T-helper 22 cell (primary cell): ENCODE results near the gene HECW1.

Experiments
- DNase-seq: peaks from one replicate; pipeline ENCODE4 v3.0.0-alpha.2; 2020; ENCODE audit warnings: low read depth

HECW1 gene

GRCh38 chr7:43265139-43265538 lies 152.7 kb downstream of the HECW1 start:
- DNase-seq: no peak

- DNase-seq: no peak
Measured at GRCh38 chr7:43273939-43274719, 161.7 kb downstream of the HECW1 start.

GRCh38 chr7:43274752-43275151 lies 162.3 kb downstream of the HECW1 start:
- no peak for DNase-seq

DNA sequence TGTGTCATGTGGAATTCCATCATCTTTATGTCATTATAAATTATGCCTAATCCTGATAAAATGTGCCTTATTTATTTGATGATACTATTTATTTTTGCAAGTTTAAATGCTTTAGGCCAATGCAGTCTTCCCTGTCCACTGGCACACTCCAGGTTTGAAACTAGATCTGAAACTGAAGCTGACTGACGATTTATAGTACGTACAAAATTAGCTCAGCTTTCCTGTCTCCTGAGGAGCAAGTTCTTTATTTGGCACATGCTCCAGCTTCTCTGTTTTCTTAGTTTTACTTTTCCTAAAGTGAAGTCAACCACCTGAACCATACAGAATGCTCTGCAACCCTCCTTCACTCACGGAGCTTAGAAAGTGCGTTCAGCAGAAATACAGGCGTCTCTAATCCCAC lies 164.1 kb downstream of the HECW1 start:
- no peak for DNase-seq

GRCh38 chr7:43278088-43278644 lies 165.7 kb downstream of the HECW1 start:
- DNase-seq: no peak

DNA sequence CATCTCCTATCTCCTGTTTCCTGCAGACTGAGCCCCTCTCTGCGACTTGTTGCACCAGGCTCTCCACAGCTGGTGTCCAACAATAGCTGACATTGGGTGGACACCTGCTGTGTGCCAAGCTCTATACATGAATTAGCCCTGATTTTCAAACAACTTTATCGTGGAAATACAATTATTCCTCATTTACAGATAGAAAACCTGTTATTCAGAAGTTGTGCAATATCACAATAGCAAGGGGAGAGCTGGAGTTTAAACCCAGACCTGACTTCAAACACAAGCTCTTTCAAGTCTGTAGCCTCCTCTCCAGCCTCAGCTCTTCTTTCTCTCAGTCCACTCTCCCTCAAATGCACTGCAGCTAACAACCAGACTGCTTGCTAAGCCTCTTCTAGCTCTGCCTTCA lies 168.8 kb downstream of the HECW1 start:
- DNase-seq: no peak

- no peak for DNase-seq
Measured at GRCh38 chr7:43283706-43284105, 171.3 kb downstream of the HECW1 start.

DNA sequence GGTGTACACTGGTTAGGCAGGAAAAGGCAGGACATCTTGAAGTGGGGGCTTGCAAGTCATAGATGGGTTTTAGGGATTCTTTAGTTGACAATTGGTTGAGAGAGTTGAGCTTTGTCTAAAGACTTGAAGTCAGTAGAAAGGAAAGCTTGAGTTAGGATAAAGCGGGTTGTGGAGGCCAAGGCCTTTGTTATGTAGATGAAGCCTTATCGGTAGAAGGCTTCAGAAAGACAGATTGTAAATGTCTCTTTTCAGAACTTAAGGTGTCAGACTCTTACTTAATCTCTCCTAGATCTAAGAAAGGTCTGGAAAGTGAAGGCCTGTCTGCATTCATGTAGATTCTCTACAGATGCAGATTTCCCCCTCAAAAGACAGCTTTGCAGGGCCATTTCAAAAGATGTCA lies 177.4 kb downstream of the HECW1 start:
- no peak for DNase-seq

DNA sequence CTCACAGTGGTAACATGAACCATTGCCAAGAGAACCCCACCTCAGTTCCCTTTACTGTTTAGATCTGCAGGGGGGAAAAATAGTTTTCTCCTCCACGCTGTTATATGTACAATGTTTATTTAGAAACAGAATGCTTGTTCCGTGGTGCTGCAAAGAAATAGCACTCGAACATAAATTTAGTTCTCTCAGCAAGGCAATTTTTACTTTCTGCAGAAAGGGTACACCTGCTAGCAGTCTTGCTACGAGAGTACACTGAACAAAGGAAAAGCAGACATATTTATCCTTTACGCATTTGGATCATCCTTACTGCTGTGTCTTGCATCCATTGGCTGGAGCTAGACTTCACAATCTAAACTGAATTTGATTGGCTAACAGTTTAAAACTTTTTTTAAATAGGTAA lies 178.5 kb downstream of the HECW1 start:
- no peak for DNase-seq

GRCh38 chr7:43291789-43292188 lies 179.3 kb downstream of the HECW1 start:
- DNase-seq: no peak

DNA sequence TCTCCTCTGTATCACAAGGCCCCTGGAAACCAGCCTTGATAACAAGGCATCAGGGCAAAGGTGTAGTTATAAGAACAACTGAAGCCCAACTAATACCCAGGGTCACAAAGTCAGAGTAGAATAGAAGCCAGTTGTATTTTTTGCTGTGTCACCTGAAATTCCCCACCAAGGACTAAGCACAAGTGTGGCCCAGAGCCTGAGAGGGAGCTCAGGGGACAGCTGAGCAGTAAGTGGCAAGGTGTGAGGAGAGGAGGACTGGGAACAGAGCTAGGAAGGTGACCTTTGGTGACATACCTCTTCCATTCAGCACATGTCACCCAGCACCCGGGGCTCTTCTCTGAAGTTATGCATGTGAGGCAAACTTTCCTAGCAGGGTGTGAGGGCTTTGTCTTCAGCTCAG lies 179.9 kb downstream of the HECW1 start:
- DNase-seq: no peak

DNA sequence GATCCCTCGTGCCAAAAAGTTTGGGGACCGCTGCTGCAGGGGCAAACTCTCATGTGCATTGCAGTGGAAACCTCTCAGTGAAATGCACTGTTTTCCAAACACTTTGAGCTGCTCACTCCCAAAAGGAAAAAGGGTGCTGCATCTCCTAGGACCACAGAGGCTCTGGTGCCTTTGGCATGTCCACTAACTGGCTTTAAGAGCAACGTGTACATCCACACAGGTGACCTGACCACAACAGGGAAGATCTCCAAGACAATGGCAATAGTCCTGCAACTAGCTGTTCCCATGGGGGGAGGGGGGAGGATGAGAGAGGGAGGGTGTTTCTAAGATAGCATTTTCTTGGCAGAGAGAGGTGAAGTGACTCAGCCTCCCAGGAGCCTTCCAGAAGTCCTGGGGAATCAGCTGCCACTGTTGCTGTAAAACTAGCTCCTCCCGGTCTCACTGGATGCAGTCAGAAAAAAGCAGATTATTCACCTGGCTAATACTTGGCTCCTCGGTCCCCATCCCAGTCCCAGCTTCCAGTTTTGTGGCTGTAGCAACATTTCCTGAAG lies 181.7 kb downstream of the HECW1 start:
- DNase-seq: no peak

DNA sequence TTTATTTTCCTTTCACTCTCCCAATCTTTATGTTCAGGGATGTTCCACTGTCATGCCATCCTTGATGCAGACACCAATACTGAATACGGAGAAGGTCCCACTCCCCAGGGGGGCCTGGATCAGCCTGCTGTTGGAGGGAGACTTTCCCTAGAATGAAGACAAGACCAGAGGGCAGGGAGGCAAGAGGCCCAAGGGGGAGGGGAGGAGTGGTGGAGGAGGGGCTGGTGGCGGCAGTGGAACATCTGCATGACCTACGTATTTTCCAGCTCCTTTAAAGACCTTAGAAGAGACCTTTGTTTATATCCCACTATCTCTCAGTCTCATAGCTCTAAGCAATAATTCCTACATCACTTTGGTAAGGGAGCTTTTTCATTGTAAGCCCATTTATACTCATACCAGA lies 183.0 kb downstream of the HECW1 start:
- no peak for DNase-seq

DNA sequence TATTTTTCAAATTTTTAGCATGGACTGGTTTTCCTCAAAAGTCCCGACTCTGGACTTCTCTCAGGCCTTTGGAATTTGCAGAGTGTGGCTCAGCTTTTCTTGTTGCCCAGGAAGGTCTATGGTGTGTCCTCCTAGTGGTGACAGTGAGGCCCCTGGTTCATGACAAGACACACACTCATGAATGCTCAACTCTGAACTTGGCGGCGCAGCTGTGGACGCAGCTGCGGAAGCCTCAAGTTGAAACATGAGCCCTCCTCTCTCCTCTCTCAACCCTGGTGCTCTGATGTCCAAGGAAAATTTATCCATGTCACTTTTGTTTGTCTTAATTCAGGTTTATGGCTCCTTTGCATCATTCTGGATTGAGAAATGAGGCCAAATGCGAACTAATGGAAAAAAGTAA lies 183.9 kb downstream of the HECW1 start:
- no peak for DNase-seq

DNA sequence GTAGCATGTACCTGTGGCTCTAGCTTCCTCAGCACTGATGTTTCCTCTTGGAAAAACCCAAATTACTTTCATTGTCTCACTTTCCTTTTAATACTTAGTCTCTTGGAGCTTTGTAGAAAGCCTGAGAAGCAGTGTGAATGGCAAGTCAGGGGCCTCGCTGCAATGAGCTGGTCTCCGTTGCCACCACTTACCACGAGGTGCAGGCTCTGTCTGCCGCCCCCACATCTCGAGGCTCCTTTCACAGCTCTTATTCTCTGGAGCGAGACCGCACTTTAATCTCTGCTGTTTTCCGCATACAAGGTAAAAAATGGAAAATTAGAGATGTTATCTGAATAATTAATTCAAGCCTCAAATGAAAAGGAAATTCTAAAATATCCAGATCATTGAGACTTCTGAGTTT lies 186.2 kb downstream of the HECW1 start:
- DNase-seq: no peak

DNA sequence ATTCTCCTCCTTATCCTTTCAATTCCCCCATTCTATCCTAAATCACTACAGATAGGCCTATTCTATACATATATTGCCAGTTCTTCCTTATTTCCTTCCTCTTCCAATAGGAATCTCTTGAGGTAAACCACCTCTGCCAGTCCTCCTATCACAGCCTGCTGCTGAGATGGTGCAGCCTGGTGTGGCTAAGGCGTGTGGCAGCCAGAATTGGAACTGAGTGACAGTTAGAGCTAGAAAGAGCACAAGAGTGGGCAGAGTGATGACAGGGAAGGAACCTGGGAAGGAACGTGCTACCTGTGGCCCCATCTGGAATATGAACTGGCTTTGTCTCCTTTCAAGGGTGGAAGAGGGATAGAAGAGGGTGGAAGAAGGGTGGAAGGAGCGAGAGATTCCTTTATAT lies 187.7 kb downstream of the HECW1 start:
- DNase-seq: no peak

- DNase-seq: no peak
Measured at GRCh38 chr7:43302211-43302711, 189.8 kb downstream of the HECW1 start.

DNA sequence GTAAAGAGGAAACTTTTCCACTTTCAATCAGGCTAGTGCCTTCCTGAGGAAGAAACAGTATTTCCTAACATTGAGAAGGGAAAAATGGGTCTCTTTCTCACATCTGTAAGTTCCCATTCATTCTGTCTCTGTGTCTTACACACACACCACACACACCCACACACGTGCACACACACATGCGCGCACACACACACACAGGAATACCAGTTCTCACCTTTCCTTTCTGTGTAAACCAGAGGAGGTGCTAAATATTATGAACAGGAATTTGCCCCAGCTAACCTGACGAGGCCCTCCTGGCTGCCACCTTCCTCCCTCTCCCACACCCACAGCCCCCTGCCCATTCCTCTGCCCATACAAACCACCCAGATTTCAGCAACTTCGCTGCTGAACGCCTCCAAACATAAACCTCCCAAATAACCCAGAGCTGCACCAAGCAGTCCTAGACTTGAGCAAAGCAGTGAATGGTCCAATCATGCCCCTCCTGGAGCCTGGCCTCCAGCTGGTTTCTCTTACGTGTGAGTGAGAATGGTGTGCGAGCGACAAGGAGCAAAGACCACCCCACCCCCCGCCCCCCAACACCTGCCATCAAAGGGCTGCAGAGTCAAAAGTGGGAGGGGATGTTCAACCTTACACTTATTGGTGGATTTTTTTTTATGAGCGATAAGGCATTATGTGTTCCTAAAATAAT lies 190.5 kb downstream of the HECW1 start:
- no peak for DNase-seq

DNA sequence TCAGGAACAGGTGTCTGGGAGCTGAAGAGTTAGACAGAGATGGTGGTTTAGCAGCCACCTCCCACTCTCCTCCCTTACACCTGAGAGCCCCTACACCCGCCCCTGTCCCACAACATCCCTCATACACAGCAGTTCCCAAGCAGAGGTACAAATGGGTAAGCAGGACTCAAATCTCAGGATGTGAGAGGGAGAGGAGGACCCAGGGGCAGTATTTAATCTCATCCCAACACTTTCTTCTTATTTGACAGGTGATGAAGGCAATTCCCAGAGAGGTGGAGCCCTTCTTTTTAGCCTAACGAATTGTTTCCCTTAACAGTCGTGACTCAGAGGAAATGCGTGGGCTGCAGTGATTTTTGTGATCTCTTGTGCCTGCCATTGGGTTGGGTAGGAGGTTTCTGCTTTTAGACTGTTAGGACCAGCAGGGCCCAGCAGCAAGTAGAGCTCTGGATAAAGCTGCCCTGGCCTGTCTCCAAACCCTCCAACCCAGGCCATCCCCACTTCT lies 191.3 kb downstream of the HECW1 start:
- DNase-seq: no peak

DNA sequence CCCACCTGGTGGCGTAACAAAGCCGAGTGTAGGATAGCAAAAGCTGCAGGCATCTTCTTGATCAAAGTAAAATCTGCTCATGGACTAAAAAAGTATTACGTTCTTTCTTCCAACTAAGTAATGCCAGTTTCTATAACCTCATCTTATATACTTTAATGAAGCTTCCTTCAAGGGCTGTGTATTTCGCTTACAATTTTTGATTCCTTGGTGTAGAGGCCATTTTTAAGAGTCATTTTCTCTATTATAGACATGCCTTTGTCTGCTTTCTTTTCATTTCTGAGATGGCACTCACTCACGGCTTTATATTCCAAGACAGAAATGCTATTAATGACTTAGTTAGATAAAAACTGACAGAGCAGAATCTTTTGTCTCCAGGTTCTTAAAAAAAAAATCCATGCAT lies 194.0 kb downstream of the HECW1 start:
- DNase-seq: no peak

DNA sequence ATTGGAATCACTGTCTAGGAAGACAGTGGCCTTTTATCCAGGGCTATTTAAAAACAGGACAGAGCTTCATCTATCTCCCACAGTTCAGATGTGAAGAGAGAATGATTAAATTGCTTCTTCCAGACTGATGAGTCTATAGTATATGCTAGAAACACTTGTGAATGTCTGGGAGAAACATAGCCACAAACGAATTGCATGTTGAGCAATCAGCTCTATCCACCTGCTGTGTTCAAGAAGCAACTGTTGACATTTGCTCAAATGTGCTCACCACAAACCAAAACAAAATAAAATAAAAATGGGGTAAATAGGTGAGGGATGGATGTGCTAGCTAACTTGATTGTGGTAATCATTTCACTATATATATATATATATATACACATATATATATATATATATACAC lies 195.1 kb downstream of the HECW1 start:
- DNase-seq: no peak

GRCh38 chr7:43308913-43309705 lies 196.7 kb downstream of the HECW1 start:
- DNase-seq: no peak
